ENCODE measurements around the gene MLLT10. TPM values are rescaled to one million over a fixed set of nuclear protein-coding genes. Genes with fewer than 3 reads are reported as not detected.

The MLLT10 gene
- total RNA-seq, 6 experiments from 2014 or later = 15.8 to 49.4 (median 20.1) TPM

DNA sequence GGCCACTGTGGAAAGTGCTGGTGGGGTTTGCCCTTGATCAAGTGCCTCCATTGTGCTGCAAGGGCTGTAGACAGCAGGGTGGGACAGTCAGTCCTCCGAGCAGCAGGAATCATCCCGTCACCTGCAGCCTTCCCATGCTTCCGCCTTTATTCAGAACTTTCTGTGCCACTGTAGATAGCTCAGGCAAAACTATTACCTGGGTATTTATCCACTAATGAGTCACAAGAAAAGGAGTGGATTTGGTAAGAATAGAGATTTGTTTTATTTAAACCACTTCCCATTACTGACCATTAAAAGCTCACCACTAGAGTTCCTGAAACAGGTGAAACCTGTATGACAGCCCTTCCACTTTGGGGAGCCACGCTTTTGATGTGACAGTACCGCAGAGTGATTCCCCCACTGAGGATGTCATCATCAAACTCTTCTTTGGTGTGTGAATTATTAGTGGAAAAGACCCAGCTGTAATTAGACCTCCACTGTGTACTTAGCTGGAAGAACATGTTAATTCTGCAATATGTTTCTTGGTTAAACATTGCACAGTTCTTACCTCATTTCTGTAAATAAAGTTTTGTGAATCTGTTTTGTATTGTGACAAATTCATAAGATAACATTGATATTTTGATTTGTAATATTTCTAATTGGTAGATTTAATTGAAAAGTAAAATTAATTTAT is 208.8 kb downstream of the MLLT10 start:
- ATAC-seq (peak; percentile 27 to 66 (median 48)), DNase-seq (no peak)
- H3K4me3 ChIP-seq = no peak overlapping the region
- no peaks in the 10 kb centered on the region for H3K9me3 ChIP-seq
- intact Hi-C loops (cut with DNase I) = no loop called here
- H3K27me3 ChIP-seq = no peaks in the 10 kb centered on the region
- peaks cover 0 to 6% (median 0%) of the 10 kb centered on the region in 4 donors for H3K4me1 ChIP-seq
- TF ChIP-seq, protein P1, sequence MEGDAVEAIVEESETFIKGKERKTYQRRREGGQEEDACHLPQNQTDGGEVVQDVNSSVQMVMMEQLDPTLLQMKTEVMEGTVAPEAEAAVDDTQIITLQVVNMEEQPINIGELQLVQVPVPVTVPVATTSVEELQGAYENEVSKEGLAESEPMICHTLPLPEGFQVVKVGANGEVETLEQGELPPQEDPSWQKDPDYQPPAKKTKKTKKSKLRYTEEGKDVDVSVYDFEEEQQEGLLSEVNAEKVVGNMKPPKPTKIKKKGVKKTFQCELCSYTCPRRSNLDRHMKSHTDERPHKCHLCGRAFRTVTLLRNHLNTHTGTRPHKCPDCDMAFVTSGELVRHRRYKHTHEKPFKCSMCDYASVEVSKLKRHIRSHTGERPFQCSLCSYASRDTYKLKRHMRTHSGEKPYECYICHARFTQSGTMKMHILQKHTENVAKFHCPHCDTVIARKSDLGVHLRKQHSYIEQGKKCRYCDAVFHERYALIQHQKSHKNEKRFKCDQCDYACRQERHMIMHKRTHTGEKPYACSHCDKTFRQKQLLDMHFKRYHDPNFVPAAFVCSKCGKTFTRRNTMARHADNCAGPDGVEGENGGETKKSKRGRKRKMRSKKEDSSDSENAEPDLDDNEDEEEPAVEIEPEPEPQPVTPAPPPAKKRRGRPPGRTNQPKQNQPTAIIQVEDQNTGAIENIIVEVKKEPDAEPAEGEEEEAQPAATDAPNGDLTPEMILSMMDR (IDR thresholded peaks at IDR 0.05) = no peak
- no peak for TF ChIP-seq POLR2A (IDR thresholded peaks at IDR 0.05)
- 52% methylated on average over 3 of the region's 5 CpGs for WGBS (ENCODE audit: insufficient coverage, low coverage, low lambda C conversion rate, missing lambda C conversion rate)
- H3K27ac ChIP-seq = no peak overlapping the region
- peaks cover 0 to 37% (median 5%) of the 10 kb centered on the region in 4 donors for H3K36me3 ChIP-seq

DNA sequence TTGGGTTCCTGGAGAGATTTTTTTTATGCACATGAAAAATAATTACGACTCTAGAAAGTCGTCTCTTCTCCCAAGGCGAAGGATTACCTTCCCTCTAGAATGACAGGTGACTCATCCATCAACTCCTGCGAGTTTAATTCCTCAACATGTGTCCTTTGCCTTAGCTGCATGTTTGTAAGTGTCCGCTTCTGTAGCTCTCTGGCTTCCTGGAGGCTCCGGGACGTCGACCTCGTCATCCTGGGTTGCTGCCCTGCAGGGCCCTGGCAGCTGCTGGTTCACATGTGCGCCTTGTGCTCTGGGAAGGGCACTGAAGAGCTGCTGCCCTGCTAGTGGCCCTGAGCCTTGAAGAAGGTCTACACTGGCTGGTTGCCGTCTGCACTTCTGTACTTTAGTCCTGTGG is 210.2 kb downstream of the MLLT10 start:
- TF ChIP-seq, protein P1 (IDR thresholded peaks at IDR 0.05) = no peak
- TF ChIP-seq POLR2A (IDR thresholded peaks at IDR 0.05) = no peak
- peak in 3 of 4 donors; percentile 23 to 39 (median 37) for ATAC-seq
- no peak for DNase-seq
- Histone ChIP-seq H3K27me3 (no peaks in the 10 kb centered on the region), H3K36me3 (peaks cover 0 to 31% (median 5%) of the 10 kb centered on the region in 4 donors), H3K4me3 (no peak overlapping the region), H3K4me1 (peaks cover 0 to 6% (median 0%) of the 10 kb centered on the region in 4 donors), H3K9me3 (no peaks in the 10 kb centered on the region), H3K27ac (no peak overlapping the region)
- intact Hi-C loops (cut with DNase I) = no loop called here
- WGBS (ENCODE audit: insufficient coverage, low coverage, low lambda C conversion rate, missing lambda C conversion rate) = 75% methylated on average over 10 of the region's 11 CpGs

DNA sequence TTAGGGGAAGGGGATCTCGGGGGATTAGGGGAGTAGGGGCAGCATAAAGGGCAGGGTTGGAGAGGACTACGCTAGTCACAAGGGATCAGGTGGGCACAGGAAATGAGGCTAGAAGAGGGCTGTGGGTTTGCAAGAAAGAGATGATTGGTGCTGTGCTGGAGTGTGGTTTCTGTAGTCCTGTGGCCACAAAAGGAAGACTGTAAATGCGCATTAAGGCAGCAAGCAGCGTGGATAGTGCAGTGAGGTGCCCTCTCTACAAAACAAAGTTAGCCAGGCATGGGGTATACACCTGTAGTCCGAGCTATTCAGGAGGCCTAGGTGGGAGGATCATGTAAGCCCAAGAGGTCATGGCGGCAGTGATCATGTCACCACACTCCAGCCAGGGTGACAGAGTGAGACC is 212.1 kb downstream of the MLLT10 start:
- Histone ChIP-seq H3K4me3 (no peak overlapping the region), H3K27me3 (no peaks in the 10 kb centered on the region), H3K9me3 (no peaks in the 10 kb centered on the region), H3K36me3 (peaks cover 0 to 21% (median 3%) of the 10 kb centered on the region in 4 donors), H3K27ac (no peak overlapping the region), H3K4me1 (peaks cover 0 to 6% (median 0%) of the 10 kb centered on the region in 4 donors)
- WGBS (ENCODE audit: insufficient coverage, low coverage, low lambda C conversion rate, missing lambda C conversion rate) = 74% methylated on average over 2 of the region's 6 CpGs
- intact Hi-C loops (cut with DNase I) = no loop called here
- TF ChIP-seq POLR2A (IDR thresholded peaks at IDR 0.05) = no peak
- TF ChIP-seq, protein P1 (IDR thresholded peaks at IDR 0.05) = no peak
- DNase-seq (no peak), ATAC-seq (no peak)

DNA sequence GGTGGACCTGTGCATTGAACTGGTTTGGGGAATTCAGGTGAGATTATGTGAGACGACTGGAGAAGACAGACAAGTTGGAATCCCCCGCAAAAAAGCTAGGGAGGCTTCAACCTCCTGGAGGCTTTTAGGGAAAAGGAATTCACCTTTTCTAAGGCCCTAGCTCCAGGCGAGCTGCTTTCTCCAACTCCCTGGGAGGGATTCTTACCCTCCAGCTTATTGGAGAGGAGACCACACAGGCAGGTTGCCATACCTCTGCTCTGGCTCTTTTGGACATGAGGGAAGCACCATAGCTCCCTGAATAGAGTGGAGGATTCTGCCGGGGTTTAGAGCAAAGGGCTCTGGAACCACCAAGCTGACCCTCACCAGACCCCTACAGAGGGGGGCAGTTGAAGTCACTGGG is 213.8 kb downstream of the MLLT10 start:
- no peaks in the 10 kb centered on the region for H3K27me3 ChIP-seq
- peaks cover 0 to 14% (median 0%) of the 10 kb centered on the region in 4 donors for H3K36me3 ChIP-seq
- H3K4me1 ChIP-seq = peaks cover 0 to 3% (median 0%) of the 10 kb centered on the region in 4 donors
- 78% methylated on average over 1 of the region's 4 CpGs for WGBS (ENCODE audit: insufficient coverage, low coverage, low lambda C conversion rate, missing lambda C conversion rate)
- no peak for DNase-seq
- TF ChIP-seq, protein P1 (IDR thresholded peaks at IDR 0.05) = no peak
- no peak for TF ChIP-seq POLR2A (IDR thresholded peaks at IDR 0.05)
- ATAC-seq = peak in 1 of 4 donors; percentile 6
- H3K27ac ChIP-seq = no peak overlapping the region
- no peaks in the 10 kb centered on the region for H3K9me3 ChIP-seq
- intact Hi-C loops (cut with DNase I) = no loop called here
- H3K4me3 ChIP-seq = no peak overlapping the region

Measured in right lobe of liver (tissue), 6 donors.